Fibroblast of lung (primary cell): ENCODE data around the gene YWHAG. TPM values are rescaled to one million over a fixed set of nuclear protein-coding genes. Genes with fewer than 3 reads are reported as not detected.

ENCODE experiments used
- DNase-seq, 2 donors: peaks; one replicate each; pipeline versions ENCODE4 v3.0.0 to v3.0.0-alpha.2; 2010; ENCODE audit warnings: low read depth in 2 of 2
- H2AFZ ChIP-seq: 2 replicates; pipeline ENCODE4 v1.5.1; 2012; ENCODE audit warnings: low read length, control low read depth, inconsistent platforms
- H3K27ac ChIP-seq: 2 replicates; pipeline ENCODE4 v1.5.1; 2011; ENCODE audit warnings: low read length, control low read depth; ENCODE audit not compliant: insufficient read depth
- H3K27me3 ChIP-seq: 2 replicates; pipeline ENCODE4 v1.5.1; 2011; ENCODE audit warnings: mild to moderate bottlenecking, low read length; ENCODE audit not compliant: control insufficient read depth, insufficient read depth
- H3K36me3 ChIP-seq: 2 replicates; pipeline ENCODE4 v1.5.1; 2011; ENCODE audit warnings: low read length; ENCODE audit not compliant: control insufficient read depth, insufficient read depth
- H3K4me1 ChIP-seq: 2 replicates; pipeline ENCODE4 v1.5.1; 2011; ENCODE audit warnings: low read length; ENCODE audit not compliant: control insufficient read depth, insufficient read depth; ENCODE audit errors: extremely low read depth
- H3K4me2 ChIP-seq: 2 replicates; pipeline ENCODE4 v1.5.1; 2011; ENCODE audit warnings: low read length, control low read depth; ENCODE audit not compliant: insufficient read depth; ENCODE audit errors: extremely low read depth
- H3K4me3 ChIP-seq, 4 experiments: fragments of 200-600 bp in 1 of 4; sonication (generic) in 1 of 4; replicated peaks in 1 of 4; 2 replicates each; pipeline ENCODE4 v1.5.1; 2011 to 2016; ENCODE audit warnings: low read length in 4 of 4, low read depth in 3 of 4, mild to moderate bottlenecking in 3 of 4, control low read depth in 2 of 4, inconsistent platforms in 1 of 4, mixed read lengths in 1 of 4; ENCODE audit not compliant: insufficient read depth in 1 of 4; ENCODE audit errors: control extremely low read depth in 1 of 4
- H3K79me2 ChIP-seq: 2 replicates; pipeline ENCODE4 v1.5.1; 2012; ENCODE audit warnings: mild to moderate bottlenecking, low read length, inconsistent platforms; ENCODE audit not compliant: control insufficient read depth, insufficient read depth
- H3K9ac ChIP-seq: 2 replicates; pipeline ENCODE4 v1.5.1; 2011; ENCODE audit warnings: mild to moderate bottlenecking, low read length, control low read depth; ENCODE audit not compliant: insufficient read depth
- H3K9me3 ChIP-seq: 2 replicates; pipeline ENCODE4 v1.5.1; 2012; ENCODE audit warnings: low read depth, low read length; ENCODE audit not compliant: control insufficient read depth, insufficient read depth
- H4K20me1 ChIP-seq: 2 replicates; pipeline ENCODE4 v1.5.1; 2011; ENCODE audit warnings: low read length; ENCODE audit not compliant: control insufficient read depth, insufficient read depth; ENCODE audit errors: extremely low read depth
- EZH2 ChIP-seq: IDR thresholded peaks from 2 replicates; pipeline ENCODE4 v1.5.1; 2012; ENCODE audit warnings: low read length, control low read depth, mild to moderate bottlenecking; ENCODE audit errors: missing control alignments
- polyA plus RNA-seq, 2 donors: library from polyadenylated mRNA; depleted of rRNA in 1 of 2; stranded (reverse) in 1 of 2; unstranded in 1 of 2; fragments of >200 nt; gene quantifications; 2 replicates each; pipeline ENCODE4 v1.2.1, GENCODE V29; 2011 to 2012; ENCODE audit warnings: missing spikeins in 1 of 2
- total RNA-seq: library from RNA; depleted of rRNA; stranded (reverse); fragments of >200 nt; gene quantifications from 2 replicates; pipeline ENCODE4 v1.2.1, GENCODE V29; 2014
- TF ChIP-seq, protein P1 (sequence below), 2 donors: IDR thresholded peaks in 1 of 2; conservative IDR thresholded peaks in 1 of 2; 1 replicate in 1 of 2; 2 replicates in 1 of 2; pipeline ENCODE4 v1.5.1; 2011 to 2012; ENCODE audit warnings: low read length in 2 of 2, control low read depth in 1 of 2, inconsistent platforms in 1 of 2, low read depth in 1 of 2, mild to moderate bottlenecking in 1 of 2

YWHAG gene
- total and polyA plus RNA-seq, 2 donors (not counting 1 experiment from before 2014, with no cell fraction given) = 68.4 to 80.4 TPM

DNA sequence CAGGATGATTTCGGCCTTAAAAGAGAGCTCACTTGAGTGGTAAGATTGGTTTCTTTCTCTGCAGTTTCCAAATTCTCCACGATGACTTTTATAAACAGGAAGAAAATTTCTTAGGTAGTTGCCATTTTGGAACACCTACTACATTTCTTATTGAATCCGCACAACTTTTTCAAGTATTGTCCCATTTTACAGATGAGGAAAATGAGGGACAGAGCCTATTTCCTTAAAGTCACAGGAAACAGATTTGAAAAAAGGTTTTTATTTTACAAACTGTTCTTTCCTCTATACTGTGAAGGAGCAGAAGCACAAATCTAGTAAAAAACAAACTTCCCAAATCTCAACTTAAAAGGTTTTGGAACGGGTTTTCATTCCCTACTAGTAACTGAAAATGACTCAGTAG is 2.7 kb downstream of the YWHAG start:
- Histone ChIP-seq H3K27me3 (no peaks in the 10 kb centered on the region), H3K9me3 (no peaks in the 10 kb centered on the region), H3K4me3 (peak overlapping the region in 2 of 4 experiments; percentile 80 to 91), H3K79me2 (peaks cover 76% of the 10 kb centered on the region), H2AFZ (no peak overlapping the region), H3K4me2 (peak overlapping the region; percentile 75), H4K20me1 (peaks cover 10% of the 10 kb centered on the region), H3K27ac (no peak overlapping the region), H3K36me3 (peaks cover 4% of the 10 kb centered on the region), H3K4me1 (peaks cover 2% of the 10 kb centered on the region), H3K9ac (no peak overlapping the region)
- TF ChIP-seq, protein P1, sequence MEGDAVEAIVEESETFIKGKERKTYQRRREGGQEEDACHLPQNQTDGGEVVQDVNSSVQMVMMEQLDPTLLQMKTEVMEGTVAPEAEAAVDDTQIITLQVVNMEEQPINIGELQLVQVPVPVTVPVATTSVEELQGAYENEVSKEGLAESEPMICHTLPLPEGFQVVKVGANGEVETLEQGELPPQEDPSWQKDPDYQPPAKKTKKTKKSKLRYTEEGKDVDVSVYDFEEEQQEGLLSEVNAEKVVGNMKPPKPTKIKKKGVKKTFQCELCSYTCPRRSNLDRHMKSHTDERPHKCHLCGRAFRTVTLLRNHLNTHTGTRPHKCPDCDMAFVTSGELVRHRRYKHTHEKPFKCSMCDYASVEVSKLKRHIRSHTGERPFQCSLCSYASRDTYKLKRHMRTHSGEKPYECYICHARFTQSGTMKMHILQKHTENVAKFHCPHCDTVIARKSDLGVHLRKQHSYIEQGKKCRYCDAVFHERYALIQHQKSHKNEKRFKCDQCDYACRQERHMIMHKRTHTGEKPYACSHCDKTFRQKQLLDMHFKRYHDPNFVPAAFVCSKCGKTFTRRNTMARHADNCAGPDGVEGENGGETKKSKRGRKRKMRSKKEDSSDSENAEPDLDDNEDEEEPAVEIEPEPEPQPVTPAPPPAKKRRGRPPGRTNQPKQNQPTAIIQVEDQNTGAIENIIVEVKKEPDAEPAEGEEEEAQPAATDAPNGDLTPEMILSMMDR (conservative IDR thresholded peaks at IDR 0.05 in 1 of 2, IDR thresholded peaks at IDR 0.05 in 1 of 2; ENCODE audit: low read depth in 1 of 2, low read length in 2 of 2) = no peak
- TF ChIP-seq EZH2 = no peak
- DNase-seq = no peak

- H2AFZ ChIP-seq = no peak overlapping the region
- H3K27me3 ChIP-seq = no peaks in the 10 kb centered on the region
- H3K27ac ChIP-seq = no peak overlapping the region
- peaks cover 86% of the 10 kb centered on the region for H3K79me2 ChIP-seq
- H3K4me2 ChIP-seq = no peak overlapping the region
- DNase-seq = no peak
- TF ChIP-seq, protein P1 (conservative IDR thresholded peaks at IDR 0.05 in 1 of 2, IDR thresholded peaks at IDR 0.05 in 1 of 2; ENCODE audit: low read depth in 1 of 2, low read length in 2 of 2) = no peak
- TF ChIP-seq EZH2 = no peak
- H3K9me3 ChIP-seq = no peaks in the 10 kb centered on the region
- peaks cover 10% of the 10 kb centered on the region for H4K20me1 ChIP-seq
- H3K4me3 ChIP-seq = peak overlapping the region in 2 of 4 experiments; percentile 8 to 21
- no peak overlapping the region for H3K9ac ChIP-seq
- peaks cover 2% of the 10 kb centered on the region for H3K4me1 ChIP-seq
- peaks cover 4% of the 10 kb centered on the region for H3K36me3 ChIP-seq
Observed at GRCh38 chr7:76354981-76355730, 3.6 kb downstream of the YWHAG start.

DNA sequence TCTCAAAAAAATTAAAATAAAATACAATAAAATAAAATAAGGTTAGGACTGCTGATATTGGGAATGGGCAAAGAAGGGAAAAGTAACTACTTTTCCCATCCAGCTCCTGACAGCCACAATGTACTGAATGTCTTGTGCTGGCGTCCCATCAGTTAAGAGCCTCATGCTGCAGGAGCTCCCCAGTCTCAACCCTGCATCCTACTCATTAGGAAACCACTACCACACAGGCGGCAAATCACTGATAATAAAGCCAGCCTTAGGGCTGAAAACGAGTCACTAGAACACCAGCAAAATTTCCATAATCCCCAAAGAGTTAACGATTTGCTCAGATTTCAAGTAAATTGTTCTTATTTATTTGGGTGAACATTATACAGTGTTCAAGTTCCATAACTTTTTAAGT is 4.3 kb downstream of the YWHAG start:
- no peaks in the 10 kb centered on the region for H3K9me3 ChIP-seq
- no peaks in the 10 kb centered on the region for H3K4me1 ChIP-seq
- H3K4me3 ChIP-seq = no peak overlapping the region
- H3K9ac ChIP-seq = no peak overlapping the region
- TF ChIP-seq, protein P1 (conservative IDR thresholded peaks at IDR 0.05 in 1 of 2, IDR thresholded peaks at IDR 0.05 in 1 of 2; ENCODE audit: low read depth in 1 of 2, low read length in 2 of 2) = no peak
- no peak for TF ChIP-seq EZH2
- H3K79me2 ChIP-seq = peaks cover 92% of the 10 kb centered on the region
- H3K36me3 ChIP-seq = peaks cover 4% of the 10 kb centered on the region
- H3K27me3 ChIP-seq = no peaks in the 10 kb centered on the region
- H3K27ac ChIP-seq = no peak overlapping the region
- DNase-seq = no peak
- H3K4me2 ChIP-seq = no peak overlapping the region
- H4K20me1 ChIP-seq = peaks cover 10% of the 10 kb centered on the region
- H2AFZ ChIP-seq = no peak overlapping the region
